Keratinocyte (primary cell): ENCODE measurements around the gene CLEC4C. TPM values are rescaled to one million over a fixed set of nuclear protein-coding genes. Genes with fewer than 3 reads are reported as not detected.
"Not testable (repeated sequence)": the region's sequence is repeated elsewhere in the genome, so short reads cannot be mapped to it uniquely, and the experiment has no call there.

Experiments
- DNase-seq: peaks from one replicate; pipeline ENCODE4 v3.0.0-alpha.2; 2011; ENCODE audit warnings: low read depth, missing footprints, low spot score
- FAIRE-seq: peaks from 2 replicates; lab custom pipeline; 2011; peaks lifted over from hg19 to GRCh38; lab: Jason Lieb, UNC
- H2AFZ ChIP-seq: 2 replicates; pipeline ENCODE4 v1.6.0; 2012; ENCODE audit warnings: low read length, control low read depth, inconsistent platforms; ENCODE audit not compliant: control insufficient read depth
- H3K27ac ChIP-seq: 2 replicates; pipeline ENCODE4 v1.5.1; 2011; ENCODE audit warnings: low read length; ENCODE audit not compliant: control insufficient read depth, insufficient read depth
- H3K27me3 ChIP-seq: 3 replicates; pipeline ENCODE4 v1.6.0; 2011; ENCODE audit warnings: low read length; ENCODE audit not compliant: control insufficient read depth, insufficient read depth; ENCODE audit errors: extremely low read depth
- H3K36me3 ChIP-seq, 2 experiments: 2 replicates in 1 of 2; 3 replicates in 1 of 2; pipeline ENCODE4 v1.5.1; 2011; ENCODE audit warnings: low read length in 2 of 2, mild to moderate bottlenecking in 1 of 2; ENCODE audit not compliant: control insufficient read depth in 2 of 2, insufficient read depth in 2 of 2; ENCODE audit errors: extremely low read depth in 1 of 2
- H3K4me1 ChIP-seq: 3 replicates; pipeline ENCODE4 v1.5.1; 2011; ENCODE audit warnings: low read length; ENCODE audit not compliant: control insufficient read depth, insufficient read depth; ENCODE audit errors: extremely low read depth
- H3K4me2 ChIP-seq: 3 replicates; pipeline ENCODE4 v1.6.0; 2011; ENCODE audit warnings: low read depth, low read length; ENCODE audit not compliant: control insufficient read depth, insufficient read depth; ENCODE audit errors: extremely low read depth
- H3K4me3 ChIP-seq, 3 experiments: fragments of 200-600 bp in 1 of 3; sonication (generic) in 1 of 3; 2 replicates in 2 of 3; 3 replicates in 1 of 3; pipeline ENCODE4 v1.5.1; 2011 to 2016; ENCODE audit warnings: low read length in 3 of 3, mild to moderate bottlenecking in 3 of 3, control low read depth in 2 of 3, inconsistent platforms in 1 of 3, low read depth in 1 of 3, mixed read lengths in 1 of 3, mixed run types in 1 of 3, moderate library complexity in 1 of 3; ENCODE audit not compliant: control insufficient read depth in 2 of 3, insufficient read depth in 2 of 3; ENCODE audit errors: extremely low read depth in 1 of 3
- H3K79me2 ChIP-seq: 2 replicates; pipeline ENCODE4 v1.6.0; 2012; ENCODE audit warnings: low read length; ENCODE audit not compliant: control insufficient read depth, insufficient read depth
- H3K9ac ChIP-seq: 3 replicates; pipeline ENCODE4 v1.6.0; 2011; ENCODE audit warnings: low read length; ENCODE audit not compliant: control insufficient read depth, insufficient read depth; ENCODE audit errors: extremely low read depth
- H3K9me1 ChIP-seq: 3 replicates; pipeline ENCODE4 v1.6.0; 2011; ENCODE audit warnings: low read length; ENCODE audit not compliant: control insufficient read depth, insufficient read depth; ENCODE audit errors: extremely low read depth
- H3K9me3 ChIP-seq: 2 replicates; pipeline ENCODE4 v1.5.1; 2012; ENCODE audit warnings: low read depth, low read length; ENCODE audit not compliant: control insufficient read depth
- H4K20me1 ChIP-seq: 3 replicates; pipeline ENCODE4 v1.6.0; 2011; ENCODE audit warnings: low read length; ENCODE audit not compliant: control insufficient read depth, insufficient read depth; ENCODE audit errors: extremely low read depth
- EZH2 ChIP-seq: IDR thresholded peaks from one replicate; pipeline ENCODE4 v1.6.1; 2012; ENCODE audit warnings: inconsistent platforms, mild to moderate bottlenecking, low read length, moderate library complexity
- dilution Hi-C: fragments of 300-500 bp; cut with MboI; formaldehyde crosslinking; loops from one replicate; pipeline ENCODE4 v1.7.0; 2020; ENCODE audit warnings: low sequenced_read_pairs; ENCODE audit not compliant: extremely low pct_ligation_motif_present
- polyA plus RNA-seq, 5 experiments: library from polyadenylated mRNA; depleted of rRNA in 3 of 5; stranded (reverse) in 3 of 5; stranded (forward) in 1 of 5; unstranded in 1 of 5; fragments of >200 nt; gene quantifications; 1 replicate in 1 of 5; 2 replicates in 3 of 5; 3 replicates in 1 of 5; pipeline versions ENCODE4 v1.2.1 to v1.2.3, GENCODE V29; 2011 to 2012; ENCODE audit warnings: missing spikeins in 2 of 5, low read depth in 1 of 5, low replicate concordance in 1 of 5
- TF ChIP-seq, protein P1 (sequence below), 3 experiments: IDR thresholded peaks in 1 of 3; conservative IDR thresholded peaks in 1 of 3; optimal IDR thresholded peaks in 1 of 3; 2 replicates in 2 of 3; 3 replicates in 1 of 3; pipeline versions ENCODE3 to v1.5.1; 2011; ENCODE audit warnings: low read length in 3 of 3, mild to moderate bottlenecking in 3 of 3, moderate library complexity in 2 of 3, control low read depth in 1 of 3, inconsistent platforms in 1 of 3; ENCODE audit not compliant: insufficient read depth in 2 of 3; ENCODE audit errors: extremely low read depth in 1 of 3

CLEC4C gene
- polyA plus RNA-seq, 1 donor (not counting 4 experiments of a cell fraction or from before 2014, with no cell fraction given), result not detected

DNA sequence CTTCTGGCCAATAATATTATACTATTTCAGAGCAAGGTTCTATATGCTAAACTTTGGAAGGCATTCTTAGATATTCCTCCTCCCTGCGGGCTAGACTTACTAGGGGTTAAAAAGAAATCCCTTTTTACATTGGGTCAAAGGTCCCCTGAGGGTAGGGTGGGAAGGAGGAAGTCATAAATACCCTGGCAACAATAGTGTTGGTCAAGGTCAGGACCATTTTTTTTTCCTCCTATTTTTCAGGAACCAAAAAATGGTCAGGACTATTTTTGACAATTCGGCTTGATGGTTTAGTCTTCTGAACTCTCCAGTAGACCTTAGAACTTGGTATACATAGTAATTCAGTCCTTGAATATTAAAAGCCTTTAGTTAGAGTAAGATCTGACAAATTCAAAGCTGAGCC lies 37.5 kb upstream of the CLEC4C start:
- dilution Hi-C loops, result no loop called here
- Histone ChIP-seq H3K4me2 (no peak overlapping the region), H4K20me1 (no peaks in the 10 kb centered on the region), H3K9me3 (no peaks in the 10 kb centered on the region), H3K4me1 (no peaks in the 10 kb centered on the region), H2AFZ (no peak overlapping the region), H3K9me1 (no peaks in the 10 kb centered on the region), H3K79me2 (no peaks in the 10 kb centered on the region), H3K9ac (no peak overlapping the region), H3K27ac (no peak overlapping the region), H3K4me3 (no peak overlapping the region), H3K27me3 (no peaks in the 10 kb centered on the region), H3K36me3 (no peaks in the 10 kb centered on the region)
- FAIRE-seq (no peak), DNase-seq (no peak)
- TF ChIP-seq EZH2, result no peak
- TF ChIP-seq, protein P1, sequence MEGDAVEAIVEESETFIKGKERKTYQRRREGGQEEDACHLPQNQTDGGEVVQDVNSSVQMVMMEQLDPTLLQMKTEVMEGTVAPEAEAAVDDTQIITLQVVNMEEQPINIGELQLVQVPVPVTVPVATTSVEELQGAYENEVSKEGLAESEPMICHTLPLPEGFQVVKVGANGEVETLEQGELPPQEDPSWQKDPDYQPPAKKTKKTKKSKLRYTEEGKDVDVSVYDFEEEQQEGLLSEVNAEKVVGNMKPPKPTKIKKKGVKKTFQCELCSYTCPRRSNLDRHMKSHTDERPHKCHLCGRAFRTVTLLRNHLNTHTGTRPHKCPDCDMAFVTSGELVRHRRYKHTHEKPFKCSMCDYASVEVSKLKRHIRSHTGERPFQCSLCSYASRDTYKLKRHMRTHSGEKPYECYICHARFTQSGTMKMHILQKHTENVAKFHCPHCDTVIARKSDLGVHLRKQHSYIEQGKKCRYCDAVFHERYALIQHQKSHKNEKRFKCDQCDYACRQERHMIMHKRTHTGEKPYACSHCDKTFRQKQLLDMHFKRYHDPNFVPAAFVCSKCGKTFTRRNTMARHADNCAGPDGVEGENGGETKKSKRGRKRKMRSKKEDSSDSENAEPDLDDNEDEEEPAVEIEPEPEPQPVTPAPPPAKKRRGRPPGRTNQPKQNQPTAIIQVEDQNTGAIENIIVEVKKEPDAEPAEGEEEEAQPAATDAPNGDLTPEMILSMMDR (optimal IDR thresholded peaks at IDR 0.05 in 1 of 3, IDR thresholded peaks at IDR 0.05 in 1 of 3, conservative IDR thresholded peaks at IDR 0.05 in 1 of 3; ENCODE audit: extremely low read depth in 1 of 3, insufficient read depth in 2 of 3, low read length in 3 of 3), result no peak

DNA sequence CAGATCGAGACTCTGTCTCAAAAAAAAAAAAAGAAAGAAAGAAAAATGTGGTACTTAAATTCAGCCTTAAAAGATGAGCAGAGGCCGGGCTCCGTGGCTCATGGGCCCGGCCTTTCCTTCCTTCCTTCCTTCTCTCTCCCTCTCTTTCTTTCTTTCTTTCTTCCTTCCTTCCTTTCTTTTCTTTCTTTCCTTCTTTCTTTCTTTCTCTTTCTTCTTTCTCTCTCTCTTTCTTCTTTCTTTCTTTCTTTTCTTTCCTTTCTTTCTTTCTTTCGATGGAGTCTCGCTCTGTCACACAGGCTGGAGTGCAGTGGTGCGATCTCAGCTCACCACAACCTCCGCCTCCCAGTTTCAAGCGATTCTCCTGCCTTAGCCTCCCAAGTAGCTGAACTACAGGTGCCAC lies 36.3 kb upstream of the CLEC4C start:
- H2AFZ ChIP-seq, dilution Hi-C loops, H3K9me3 ChIP-seq, H3K4me2 ChIP-seq, H3K9me1 ChIP-seq, H3K9ac ChIP-seq, FAIRE-seq, H3K4me1 ChIP-seq, H3K27me3 ChIP-seq, H3K36me3 ChIP-seq, H3K4me3 ChIP-seq, H3K27ac ChIP-seq, DNase-seq, H4K20me1 ChIP-seq, H3K79me2 ChIP-seq: not testable (repeated sequence)

DNA sequence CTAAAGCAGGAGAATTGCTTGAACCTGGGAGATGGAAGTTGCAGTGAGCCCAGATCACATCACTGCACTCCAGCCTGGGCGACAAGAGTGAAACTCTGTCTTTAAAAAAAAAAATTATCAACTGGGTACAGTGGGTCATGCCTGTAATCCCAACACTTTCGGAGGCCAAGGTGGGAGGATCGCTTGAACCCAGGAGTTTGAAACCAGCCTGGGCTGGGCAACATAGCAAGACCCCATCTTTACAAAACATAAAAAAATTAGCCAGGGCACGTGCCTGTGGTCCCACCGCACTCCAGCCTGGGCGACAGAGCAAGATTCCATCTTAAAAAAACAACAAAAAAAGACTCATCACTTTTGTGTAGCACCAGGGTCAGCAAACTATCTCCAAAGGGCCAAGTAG lies 34.9 kb upstream of the CLEC4C start:
- Histone ChIP-seq H3K4me1 (no peaks in the 10 kb centered on the region), H3K79me2 (no peaks in the 10 kb centered on the region), H3K9me3 (no peaks in the 10 kb centered on the region), H4K20me1 (no peaks in the 10 kb centered on the region), H3K27ac (no peak overlapping the region), H3K36me3 (no peaks in the 10 kb centered on the region), H2AFZ (no peak overlapping the region), H3K9me1 (no peaks in the 10 kb centered on the region), H3K4me3 (no peak overlapping the region), H3K4me2 (no peak overlapping the region), H3K9ac (no peak overlapping the region), H3K27me3 (no peaks in the 10 kb centered on the region)
- TF ChIP-seq, protein P1 (optimal IDR thresholded peaks at IDR 0.05 in 1 of 3, IDR thresholded peaks at IDR 0.05 in 1 of 3, conservative IDR thresholded peaks at IDR 0.05 in 1 of 3; ENCODE audit: extremely low read depth in 1 of 3, insufficient read depth in 2 of 3, low read length in 3 of 3), result no peak
- TF ChIP-seq EZH2, result no peak
- DNase-seq, result no peak
- dilution Hi-C loops, result no loop called here
- no peak for FAIRE-seq
